Left ventricle myocardium superior (tissue), 1 donor: ENCODE measurements around the gene KLRB1. TPM values are rescaled to one million over a fixed set of nuclear protein-coding genes. Genes with fewer than 3 reads are reported as not detected.
"Not testable (repeated sequence)": the region's sequence is repeated elsewhere in the genome, so short reads cannot be mapped to it uniquely, and the experiment has no call there.

ENCODE experiments used
- ATAC-seq: fragments of 200-7000 bp; cut with Tn5 transposase; one replicate; pipeline ENCODE4 v1.9.1; 2020; ENCODE audit warnings: mild to moderate bottlenecking, moderate library complexity
- DNase-seq: peaks from one replicate; pipeline ENCODE4 v3.0.0-alpha.2; 2020
- intact Hi-C: fragments of 100-400 bp; cut with micrococcal nuclease; formaldehyde crosslinking; loops from one replicate; pipeline ENCODE4 v1.11.0; 2022
- long read RNA-seq: library from polyadenylated mRNA; unstranded; transcript quantifications from one replicate; pipeline ENCODE4 v2.0.0, GENCODE V29; 2021
- total RNA-seq: library from RNA; stranded (reverse); fragmentation: NEBNext Ultra II Directional; extraction: Animal tissue kit (Norgen Biotek cat#: 25700); gene quantifications from one replicate; pipeline ENCODE4 v1.2.1, GENCODE V29; 2021
- donor health status: DM: no; HTN: yes; CAD: no; lungs with severe emphysema.

The KLRB1 gene
- total RNA-seq: 0.30 TPM
- long read RNA-seq: 0 reads

GRCh38 chr12:9607716-9608115 lies at the start of gene KLRB1:
Gene KLRB1, minus strand, starts transcription at chr12:9607916. Its CDS starts 77 bp downstream, at chr12:9607839.
- no peak for ATAC-seq
- DNase-seq: no peak
- intact Hi-C loops: no loop called here

GRCh38 chr12:9651265-9651729 lies 43.6 kb upstream of the KLRB1 start:
- ATAC-seq: no peak
- intact Hi-C loops: no loop called here
- no peak for DNase-seq

DNA sequence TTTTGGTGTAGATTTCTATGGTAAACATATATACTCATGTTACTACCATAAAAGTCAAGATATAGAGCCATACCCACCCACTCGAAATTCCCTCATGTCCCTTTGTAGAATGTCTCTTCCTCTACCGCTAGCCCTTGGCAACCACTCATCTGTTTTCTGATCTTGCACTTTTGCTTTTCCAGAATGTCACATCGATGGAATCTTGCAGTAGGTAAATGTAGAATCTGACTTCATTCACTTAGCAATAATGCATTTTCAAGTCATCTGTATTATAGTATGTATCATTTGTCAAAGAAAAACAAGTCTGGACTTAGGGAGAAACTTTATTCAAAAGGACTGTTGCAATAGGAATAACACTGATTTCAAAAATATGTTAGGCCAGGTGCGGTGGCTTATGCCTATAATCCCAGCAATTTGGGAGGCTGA lies 42.4 kb upstream of the KLRB1 start:
- DNase-seq (no peak), ATAC-seq (no peak)
- intact Hi-C loops: no loop called here

DNA sequence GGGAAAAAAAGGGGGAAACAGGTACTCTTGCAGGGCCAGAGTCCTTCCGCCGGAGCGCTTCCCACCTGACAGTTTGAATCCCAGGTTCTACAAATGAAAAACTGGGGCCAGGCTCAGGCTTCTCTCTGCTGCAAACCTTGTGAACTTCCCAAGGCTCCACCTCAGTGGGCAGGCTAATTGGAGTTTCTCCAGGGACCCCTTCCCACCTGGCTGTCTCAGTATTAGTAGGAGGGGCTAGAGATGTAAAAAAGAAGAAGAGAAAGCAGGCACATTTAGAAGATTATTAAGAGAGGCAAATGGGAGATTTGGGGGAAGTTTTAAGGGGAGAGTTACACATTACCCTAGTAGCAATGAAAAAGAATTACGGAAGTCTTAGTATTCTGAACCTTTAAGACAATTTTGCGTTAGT lies 41.8 kb upstream of the KLRB1 start:
- intact Hi-C loops: no loop called here
- DNase-seq (no peak), ATAC-seq (no peak)

- DNase-seq (no peak), ATAC-seq (peak; percentile 9)
- intact Hi-C loops: no loop called here
Measured at GRCh38 chr12:9648701-9649531, 41.2 kb upstream of the KLRB1 start.

- ATAC-seq (peak; percentile 97), DNase-seq (peak; percentile 89)
- intact Hi-C loops: no loop called here
Measured at GRCh38 chr12:9647825-9648700, 40.3 kb upstream of the KLRB1 start.

DNA sequence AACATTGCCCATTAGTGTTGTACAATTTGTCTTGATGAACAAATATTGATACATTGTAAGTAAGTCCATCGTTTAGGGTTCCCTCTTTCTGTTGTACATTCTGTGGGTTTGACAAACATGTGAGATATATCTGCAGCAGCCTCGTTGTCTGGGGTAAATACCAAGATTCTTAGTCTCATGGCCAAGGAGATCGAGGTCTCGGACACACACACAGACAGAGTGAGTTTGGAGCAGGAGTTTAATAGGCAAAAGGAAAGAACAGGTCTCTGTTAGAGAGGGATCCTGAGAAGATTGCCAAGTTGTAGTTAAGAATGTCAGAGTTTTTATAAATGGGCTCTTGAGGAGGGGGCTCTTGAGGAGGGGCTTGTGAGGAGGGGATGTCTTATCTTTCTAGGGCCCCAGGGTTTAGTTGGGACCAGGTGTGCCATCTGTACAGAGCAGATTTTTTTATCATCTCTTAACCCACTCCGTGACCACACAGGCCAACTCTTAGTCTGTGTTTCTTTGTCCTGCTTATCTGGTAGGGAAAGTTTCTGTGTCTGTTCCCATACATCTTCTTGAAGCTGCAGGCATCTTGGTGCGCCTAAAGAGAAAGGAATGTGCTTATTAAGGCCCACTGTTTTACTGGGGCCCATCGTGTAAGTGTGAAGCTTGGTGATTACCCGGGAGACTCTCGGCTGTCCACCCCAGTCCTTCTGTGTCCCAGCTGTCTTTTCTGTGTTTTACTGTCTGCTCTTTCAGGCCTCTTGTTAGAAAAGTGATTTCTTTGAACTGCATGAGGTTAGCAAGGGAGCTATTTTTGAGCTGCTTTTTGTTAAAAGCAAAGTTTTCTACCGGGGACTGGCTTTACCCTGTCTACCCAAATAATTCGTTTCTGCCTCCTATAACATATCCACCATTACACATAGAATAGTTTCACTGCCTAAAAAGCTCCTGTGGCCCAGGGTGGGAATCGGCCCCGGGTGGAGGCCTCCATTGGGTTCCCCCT lies 39.4 kb upstream of the KLRB1 start:
- ATAC-seq (no peak), DNase-seq (no peak)
- intact Hi-C loops: no loop called here

GRCh38 chr12:9644985-9645551 lies 37.4 kb upstream of the KLRB1 start:
- ATAC-seq, intact Hi-C loops, DNase-seq: not testable (repeated sequence)

GRCh38 chr12:9643266-9643660 lies 35.5 kb upstream of the KLRB1 start:
- intact Hi-C loops: no loop called here
- ATAC-seq (no peak), DNase-seq (no peak)

- intact Hi-C loops: no loop called here
- ATAC-seq (no peak), DNase-seq (no peak)
Measured at GRCh38 chr12:9642606-9643265, 35.0 kb upstream of the KLRB1 start.

DNA sequence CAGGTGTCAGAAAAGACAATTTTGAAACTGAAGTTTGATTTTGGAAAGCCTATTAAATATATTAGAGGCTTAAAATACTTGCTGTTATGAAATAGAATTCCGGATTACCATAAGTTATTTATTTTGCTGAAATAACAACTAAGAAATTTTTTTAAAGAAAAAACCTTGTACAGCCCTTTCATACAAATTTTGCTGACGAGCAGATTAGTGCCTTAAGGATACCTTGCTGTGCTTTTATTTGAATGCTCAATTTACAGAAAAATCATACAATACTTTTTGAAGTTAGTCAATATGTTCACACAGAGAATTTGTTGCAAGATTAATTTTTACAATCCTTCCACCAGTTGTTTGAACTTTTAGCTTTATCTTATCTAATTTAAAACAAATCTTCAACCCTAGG lies 32.3 kb upstream of the KLRB1 start:
- DNase-seq (no peak), ATAC-seq (no peak)
- intact Hi-C loops: no loop called here

GRCh38 chr12:9636851-9637206 lies 29.1 kb upstream of the KLRB1 start:
- ATAC-seq: no peak
- intact Hi-C loops: no loop called here

GRCh38 chr12:9636150-9636850 lies 28.6 kb upstream of the KLRB1 start:
- DNase-seq: no peak
- intact Hi-C loops: no loop called here
- ATAC-seq: no peak

More at GRCh38 chr12:9636851-9637206, 29.1 kb upstream of the KLRB1 start:
- no peak for DNase-seq

DNA sequence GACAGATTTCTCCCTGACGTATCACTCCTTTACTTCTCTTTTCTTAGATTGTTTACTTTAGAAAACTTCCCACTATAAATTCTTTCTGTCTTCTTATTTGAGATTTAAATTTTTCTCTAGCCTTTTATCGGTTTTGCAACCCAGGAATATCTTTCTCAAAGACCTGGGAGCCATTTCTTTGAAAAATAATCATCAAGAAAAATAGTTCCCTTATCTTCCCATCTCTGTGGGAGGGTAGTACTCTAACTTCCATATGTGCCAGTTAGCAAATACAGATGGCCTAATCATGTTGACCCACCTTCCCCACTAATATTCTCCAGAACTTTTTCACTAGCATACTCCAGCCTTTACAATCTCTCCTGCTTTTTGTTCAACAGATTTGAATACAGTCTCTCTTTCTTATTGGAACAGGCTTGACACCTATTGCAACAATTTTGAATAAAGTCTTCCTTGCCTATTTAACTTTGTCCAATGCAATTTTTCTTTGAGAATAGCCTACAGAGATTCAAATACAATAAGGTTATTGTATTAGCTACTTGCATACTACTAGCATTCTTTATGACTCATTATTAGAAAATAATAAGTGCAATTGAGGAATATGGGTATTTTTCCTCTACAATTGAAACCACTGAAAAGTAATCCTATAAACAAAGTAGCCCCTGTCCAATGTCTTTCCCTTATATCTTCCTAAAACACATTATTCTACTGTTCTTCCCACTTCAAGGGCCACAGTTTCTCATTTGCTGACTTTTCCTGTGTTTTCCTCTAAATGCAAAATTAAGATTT lies 27.4 kb upstream of the KLRB1 start:
- intact Hi-C loops: loop anchor here (5.0 kb wide), 1 partner anchor 72 kb away; no protein-coding TSS in a partner anchor
- no peak for DNase-seq
- ATAC-seq: no peak

- no peak for ATAC-seq
- intact Hi-C loops: loop anchor here (5.0 kb wide), 1 partner anchor 73 kb away; no protein-coding TSS in a partner anchor
- DNase-seq: no peak
Measured at GRCh38 chr12:9634177-9634803, 26.6 kb upstream of the KLRB1 start.

- intact Hi-C loops: loop anchor here (5.0 kb wide), 1 partner anchor 75 kb away; no protein-coding TSS in a partner anchor
- ATAC-seq (no peak), DNase-seq (no peak)
Measured at GRCh38 chr12:9632766-9633165, 25.1 kb upstream of the KLRB1 start.
